OCI-LY1 (cell line): Measurements from ENCODE around the gene CLEC1B.

Source experiments
- H2AFZ ChIP-seq: fragments of 200-600 bp; sonication (generic), shearing (Covaris generic); 2 replicates; pipeline ENCODE4 v1.6.0; 2014; ENCODE audit warnings: antibody characterized with exemption, mild to moderate bottlenecking, low read length
- H3F3A ChIP-seq: fragments of 200-600 bp; sonication (generic), shearing (Covaris generic); 2 replicates; pipeline ENCODE4 v1.6.0; 2014; ENCODE audit warnings: mild to moderate bottlenecking, antibody characterized with exemption, low read length, moderate library complexity; ENCODE audit not compliant: insufficient read depth
- H3K27ac ChIP-seq: fragments of 200-600 bp; sonication (generic); 2 replicates; pipeline ENCODE4 v1.5.1; 2014; ENCODE audit warnings: low read length, mixed run types, mild to moderate bottlenecking, low read depth; ENCODE audit not compliant: poor library complexity, severe bottlenecking
- H3K27me3 ChIP-seq: fragments of 200-600 bp; sonication (generic); 2 replicates; pipeline ENCODE4 v1.6.0; 2014; ENCODE audit warnings: antibody characterized with exemption, mild to moderate bottlenecking, low read length, moderate library complexity; ENCODE audit not compliant: insufficient read depth
- H3K36me3 ChIP-seq: fragments of 200-600 bp; sonication (generic); 2 replicates; pipeline ENCODE4 v1.6.1; 2014; ENCODE audit warnings: mild to moderate bottlenecking, antibody characterized with exemption, low read length, moderate library complexity, mixed read lengths; ENCODE audit not compliant: insufficient read depth
- H3K4me1 ChIP-seq: fragments of 200-600 bp; sonication (generic); 2 replicates; pipeline ENCODE4 v1.5.1; 2014; ENCODE audit warnings: mild to moderate bottlenecking, low read length, moderate library complexity; ENCODE audit not compliant: insufficient read depth, severe bottlenecking
- H3K4me2 ChIP-seq: fragments of 200-600 bp; sonication (generic), shearing (Covaris generic); 2 replicates; pipeline ENCODE4 v1.6.1; 2014; ENCODE audit warnings: low read length
- H3K4me3 ChIP-seq: fragments of 200-600 bp; sonication (generic); 2 replicates; pipeline ENCODE4 v1.5.1; 2014; ENCODE audit warnings: low read length, low read depth, mild to moderate bottlenecking, mixed read lengths; ENCODE audit not compliant: poor library complexity, severe bottlenecking
- H3K79me2 ChIP-seq: fragments of 200-600 bp; shearing (Covaris generic); 2 replicates; pipeline ENCODE4 v1.6.1; 2016; ENCODE audit warnings: mixed run types, low read length, mixed read lengths; ENCODE audit not compliant: insufficient read depth
- H3K9ac ChIP-seq: fragments of 200-600 bp; sonication (generic), shearing (Covaris generic); 2 replicates; pipeline ENCODE4 v1.6.1; 2014; ENCODE audit warnings: mild to moderate bottlenecking, low read length, mixed read lengths
- H3K9me2 ChIP-seq: fragments of 200-600 bp; sonication (generic), shearing (Covaris generic); 2 replicates; pipeline ENCODE4 v1.6.1; 2014; ENCODE audit warnings: low read depth, mild to moderate bottlenecking, low read length, mixed read lengths
- H3K9me3 ChIP-seq: fragments of 200-600 bp; shearing (Covaris generic); 2 replicates; pipeline ENCODE4 v1.6.1; 2014; ENCODE audit warnings: low read length, mixed read lengths
- H4K20me1 ChIP-seq: fragments of 200-600 bp; sonication (generic), shearing (Covaris generic); 2 replicates; pipeline ENCODE4 v1.6.0; 2016; ENCODE audit warnings: mild to moderate bottlenecking, low read length; ENCODE audit not compliant: insufficient read depth
- CTCF ChIP-seq: fragments of 200-600 bp; sonication (generic), shearing (Covaris generic); IDR thresholded peaks from 2 replicates; pipeline ENCODE4 v1.5.1; 2017; ENCODE audit warnings: mild to moderate bottlenecking, antibody characterized with exemption, low read length, moderate library complexity, mixed read lengths
- EZH2 ChIP-seq: fragments of 200-600 bp; sonication (generic), shearing (Covaris generic); IDR thresholded peaks from 2 replicates; pipeline ENCODE4 v1.8.0; 2017; ENCODE audit warnings: borderline replicate concordance, mixed run types, mild to moderate bottlenecking, antibody characterized with exemption, low read length, moderate library complexity, mixed read lengths

Gene CLEC1B

DNA sequence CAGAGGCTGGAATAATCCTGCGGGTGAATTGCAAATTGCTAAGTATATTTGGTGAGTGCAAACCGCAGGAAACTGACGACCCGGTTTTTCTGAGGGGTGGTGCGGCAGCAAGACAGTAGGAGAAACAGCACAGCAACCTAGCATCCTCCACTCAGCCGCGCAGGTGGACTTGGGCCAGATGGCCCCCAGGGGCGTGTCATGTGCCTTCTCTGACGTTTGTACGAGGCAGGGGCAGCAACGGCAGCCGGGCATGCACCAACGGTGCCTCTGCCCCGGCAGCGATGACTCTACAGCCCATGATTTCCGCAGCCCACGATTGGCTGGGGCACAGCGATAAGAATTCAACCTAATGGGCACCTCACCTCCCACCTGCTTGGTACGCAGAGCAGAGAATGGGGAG, 55.7 kb downstream of the CLEC1B start:
- Histone ChIP-seq H3K4me1 (no peaks in the 10 kb centered on the region), H4K20me1 (no peaks in the 10 kb centered on the region), H3K4me2 (no peak overlapping the region), H3K9me2 (no peaks in the 10 kb centered on the region), H3K27ac (no peak overlapping the region), H3K9me3 (no peaks in the 10 kb centered on the region), H3K79me2 (no peaks in the 10 kb centered on the region), H3K9ac (no peak overlapping the region), H3K4me3 (no peak overlapping the region), H2AFZ (no peak overlapping the region), H3F3A (no peaks in the 10 kb centered on the region), H3K27me3 (no peaks in the 10 kb centered on the region), H3K36me3 (no peaks in the 10 kb centered on the region)
- TF ChIP-seq EZH2 (no peak), CTCF (no peak)
